GM12801 (cell line): ENCODE results near the gene EIF1AD.

Experiments
- CTCF ChIP-seq: IDR thresholded peaks from one replicate; pipeline ENCODE4 v1.5.1; 2011; ENCODE audit warnings: control low read depth; ENCODE audit not compliant: insufficient read length; ENCODE audit errors: extremely low read depth

EIF1AD gene

DNA sequence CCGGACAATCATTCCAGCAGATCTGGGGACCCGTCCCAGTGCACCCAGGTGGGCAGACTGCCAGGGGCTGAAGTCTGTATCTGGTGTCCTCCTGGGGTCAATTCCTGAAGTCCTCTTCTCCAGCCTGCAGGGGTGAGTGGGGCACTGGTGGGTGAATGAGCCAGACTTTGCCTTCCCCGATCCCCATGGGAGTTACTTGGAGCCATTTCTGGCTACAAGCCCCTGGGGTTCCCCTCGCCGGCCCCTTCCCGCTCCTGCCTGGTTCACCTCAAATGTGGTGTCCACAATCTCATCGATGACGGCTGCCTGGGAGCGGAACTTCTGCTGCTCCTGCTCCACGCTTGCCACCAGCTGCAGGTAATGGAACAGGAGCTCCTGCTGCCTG is 14.8 kb upstream of the EIF1AD start:
- TF ChIP-seq CTCF, result no peak

GRCh38 chr11:66015936-66016792 is 14.2 kb upstream of the EIF1AD start:
- TF ChIP-seq CTCF, result no peak

DNA sequence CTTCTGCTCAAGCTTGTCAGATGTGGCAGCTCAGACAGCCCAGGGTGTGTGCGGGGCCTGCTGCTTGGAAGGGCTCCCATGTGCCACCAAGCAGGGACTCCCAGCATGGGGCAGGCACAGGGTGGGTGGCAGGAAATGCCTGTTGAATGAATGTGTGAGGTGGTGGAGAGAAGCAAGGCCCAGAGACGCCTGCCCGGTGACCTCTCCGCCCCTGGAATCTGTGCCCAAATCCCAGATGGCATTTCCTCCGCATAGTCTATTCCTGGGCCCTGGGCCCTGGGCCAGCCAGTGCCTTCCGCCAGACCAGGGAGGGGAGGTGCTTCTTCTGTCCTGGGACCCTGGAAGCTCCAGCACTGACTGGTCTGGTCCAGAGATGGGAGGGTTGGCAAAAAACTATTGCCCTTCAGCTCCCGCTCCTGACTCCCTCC is 13.5 kb upstream of the EIF1AD start:
- no peak for TF ChIP-seq CTCF

GRCh38 chr11:66014804-66015453 is 13.0 kb upstream of the EIF1AD start:
- TF ChIP-seq CTCF, result no peak

DNA sequence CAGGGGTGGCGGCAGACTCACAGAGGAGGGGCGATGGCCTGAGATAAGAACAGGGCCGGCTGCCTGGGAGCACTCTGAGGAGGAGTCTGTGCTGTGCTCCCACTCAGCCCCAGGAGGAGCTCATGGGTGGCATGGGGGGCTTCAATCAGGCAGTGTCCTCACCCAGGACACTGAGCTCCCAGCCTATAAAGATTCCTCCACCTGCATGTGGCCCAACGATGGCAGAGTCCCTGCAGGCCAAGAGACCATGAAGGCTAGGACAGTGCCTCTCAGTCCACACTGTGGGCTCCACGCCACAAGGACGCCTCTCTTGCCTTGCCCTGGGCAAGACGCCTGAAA is 11.8 kb upstream of the EIF1AD start:
- TF ChIP-seq CTCF, result no peak

- no peak for TF ChIP-seq CTCF
Measured at GRCh38 chr11:66012946-66013761, 11.2 kb upstream of the EIF1AD start.

DNA sequence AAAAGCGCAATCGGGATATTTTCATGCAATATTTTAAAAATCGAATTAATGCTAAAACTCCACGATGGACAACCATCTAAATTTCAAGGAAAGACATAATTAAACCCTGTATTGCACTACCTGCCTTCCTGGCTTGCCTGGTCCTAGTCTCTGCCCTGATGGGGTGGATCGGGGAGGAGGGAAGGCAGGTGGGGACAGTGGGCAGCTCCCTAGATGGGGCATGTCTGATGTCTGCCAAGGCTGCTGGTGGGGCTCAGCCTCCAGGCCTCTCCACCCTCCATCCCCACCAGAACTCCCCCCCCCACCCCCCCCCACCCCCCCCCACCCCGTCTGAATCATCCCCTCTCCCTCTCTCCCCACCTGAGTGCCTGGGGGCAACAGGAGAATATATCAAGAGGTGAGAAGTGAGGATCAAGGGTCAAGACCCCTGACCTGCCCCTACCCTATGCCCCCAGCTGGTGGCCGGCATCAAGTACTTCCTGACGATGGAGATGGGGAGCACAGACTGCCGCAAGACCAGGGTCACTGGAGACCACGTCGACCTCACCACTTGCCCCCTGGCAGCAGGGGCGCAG is 10.5 kb upstream of the EIF1AD start:
- no peak for TF ChIP-seq CTCF
